Lung (tissue), 12 donors: ENCODE results near the gene TECTA. TPM values are rescaled to one million over a fixed set of nuclear protein-coding genes. Genes with fewer than 3 reads are reported as not detected.

Source experiments
- ATAC-seq: fragments of 200-7000 bp; cut with Tn5 transposase; one replicate; pipeline ENCODE4 v1.9.1; 2020; ENCODE audit warnings: moderate number of reproducible peaks; ENCODE audit not compliant: insufficient read depth, low FRiP score
- DNase-seq, 3 donors: peaks; one replicate each; pipeline ENCODE4 v3.0.0-alpha.2; 2013 to 2017
- H3K27ac ChIP-seq, 2 donors: one replicate each; pipeline ENCODE4 v1.5.1; 2013; ENCODE audit warnings: mild to moderate bottlenecking in 2 of 2, moderate library complexity in 2 of 2, control low read depth in 1 of 2, inconsistent platforms in 1 of 2, low read depth in 1 of 2, low read length in 1 of 2
- H3K27me3 ChIP-seq, 3 donors: one replicate each; pipeline ENCODE4 v1.5.1; 2013; ENCODE audit warnings: low read length in 2 of 3; ENCODE audit not compliant: control insufficient read depth in 3 of 3, insufficient read depth in 3 of 3
- H3K36me3 ChIP-seq, 4 donors: one replicate each; pipeline ENCODE4 v1.5.1; 2013; ENCODE audit warnings: low read length in 4 of 4, mild to moderate bottlenecking in 1 of 4, moderate library complexity in 1 of 4; ENCODE audit not compliant: control insufficient read depth in 4 of 4, insufficient read depth in 4 of 4
- H3K4me1 ChIP-seq, 5 donors: one replicate each; pipeline ENCODE4 v1.5.1; 2013; ENCODE audit warnings: low read length in 5 of 5, mild to moderate bottlenecking in 2 of 5, moderate library complexity in 1 of 5; ENCODE audit not compliant: control insufficient read depth in 5 of 5, insufficient read depth in 5 of 5
- H3K4me3 ChIP-seq: one replicate; pipeline ENCODE4 v1.5.1; 2013; ENCODE audit warnings: mild to moderate bottlenecking, control low read depth, moderate library complexity
- H3K9ac ChIP-seq, 2 donors: one replicate each; pipeline ENCODE4 v1.5.1; 2013; ENCODE audit warnings: low read length in 2 of 2, control low read depth in 1 of 2; ENCODE audit not compliant: insufficient read depth in 1 of 2
- H3K9me3 ChIP-seq, 4 donors: one replicate each; pipeline ENCODE4 v1.5.1; 2013; ENCODE audit warnings: low read length in 3 of 4, mild to moderate bottlenecking in 1 of 4, moderate library complexity in 1 of 4; ENCODE audit not compliant: control insufficient read depth in 4 of 4, insufficient read depth in 3 of 4
- CTCF ChIP-seq: IDR thresholded peaks from 2 replicates; pipeline ENCODE4 v1.5.1; 2012; ENCODE audit warnings: mild to moderate bottlenecking; ENCODE audit errors: control extremely low read depth, extremely low read depth
- WGBS, 2 donors: extraction: QIAGEN DNeasy Blood & Tissue Kit; methylation state at CpG; one replicate each; pipeline ENCODE4 v1.1.7; 2013; 5-methylcytosine and 5-hydroxymethylcytosine counted together
- polyA plus RNA-seq, 2 donors: library from polyadenylated mRNA; stranded (reverse); fragments of 200-250 nt; gene quantifications; one replicate each; pipeline ENCODE4 v1.2.1, GENCODE V29; 2013
- total RNA-seq, 2 donors: library from RNA; depleted of rRNA in 1 of 2; stranded (reverse); fragments of >200 nt in 1 of 2; gene quantifications; one replicate each; pipeline ENCODE4 v1.2.1, GENCODE V29; 2014 to 2021
- donor health status: control.
- donor health status: control.
- donor health status: Bipolar disorder and iron deficiency.
- donor health status: healthy.
- donor health status: DM: yes; HTN: yes; CAD: no.

Gene TECTA
- total and polyA plus RNA-seq, 4 donors = 0.35 to 2.5 (median 0.82) TPM

GRCh38 chr11:121057922-121058321, 43.1 kb upstream of the TECTA start:
- no peak for DNase-seq
- Histone ChIP-seq H3K9me3 (no peaks in the 10 kb centered on the region), H3K27ac (no peak overlapping the region), H3K4me3 (no peak overlapping the region), H3K27me3 (no peaks in the 10 kb centered on the region), H3K9ac (no peak overlapping the region), H3K4me1 (no peaks in the 10 kb centered on the region), H3K36me3 (peaks cover 0 to 50% (median 27%) of the 10 kb centered on the region in 4 donors)
- ATAC-seq = no peak
- WGBS, 2 donors = 74 to 78% methylated on average over 4 of the region's 4 CpGs
- TF ChIP-seq CTCF = no peak

GRCh38 chr11:121058941-121059340, 42.1 kb upstream of the TECTA start:
- no peak for TF ChIP-seq CTCF
- peaks cover 0 to 45% (median 23%) of the 10 kb centered on the region in 4 donors for H3K36me3 ChIP-seq
- ATAC-seq (no peak), DNase-seq (no peak)
- no peak overlapping the region for H3K27ac ChIP-seq
- no peaks in the 10 kb centered on the region for H3K4me1 ChIP-seq
- H3K27me3 ChIP-seq = no peaks in the 10 kb centered on the region
- 93 to 94% methylated on average over 3 of the region's 3 CpGs for WGBS, 2 donors
- no peak overlapping the region for H3K9ac ChIP-seq
- H3K9me3 ChIP-seq = no peaks in the 10 kb centered on the region
- H3K4me3 ChIP-seq = no peak overlapping the region

- ATAC-seq = no peak
- H3K4me3 ChIP-seq = no peak overlapping the region
- DNase-seq = peak in 1 of 3 donors; percentile 41
- H3K4me1 ChIP-seq = no peaks in the 10 kb centered on the region
- H3K9me3 ChIP-seq = no peaks in the 10 kb centered on the region
- no peak for TF ChIP-seq CTCF
- peaks cover 0 to 41% (median 24%) of the 10 kb centered on the region in 4 donors for H3K36me3 ChIP-seq
- H3K27me3 ChIP-seq = no peaks in the 10 kb centered on the region
- H3K9ac ChIP-seq = no peak overlapping the region
- WGBS, 2 donors = 71 to 73% methylated on average over 3 of the region's 3 CpGs
- no peak overlapping the region for H3K27ac ChIP-seq
These were observed 41.4 kb upstream of the TECTA start for GRCh38 chr11:121059605-121060004.

- Histone ChIP-seq H3K27me3 (no peaks in the 10 kb centered on the region), H3K27ac (no peak overlapping the region), H3K4me1 (peaks cover 0 to 7% (median 0%) of the 10 kb centered on the region in 5 donors), H3K9ac (no peak overlapping the region), H3K9me3 (no peaks in the 10 kb centered on the region), H3K4me3 (no peak overlapping the region), H3K36me3 (peaks cover 5 to 19% (median 15%) of the 10 kb centered on the region in 4 donors)
- TF ChIP-seq CTCF = no peak
- whole genome bisulfite sequencing, 2 donors = 82 to 95% methylated on average over 2 of the region's 2 CpGs
- ATAC-seq (no peak), DNase-seq (no peak)
These were observed 37.3 kb upstream of the TECTA start for GRCh38 chr11:121063728-121064127.
